ENCODE results near the gene PTH1R.

The PTH1R gene

GRCh38 chr3:46859001-46859710, 18.4 kb upstream of the PTH1R start:
- CTCF ChIA-PET: no interaction called here

DNA sequence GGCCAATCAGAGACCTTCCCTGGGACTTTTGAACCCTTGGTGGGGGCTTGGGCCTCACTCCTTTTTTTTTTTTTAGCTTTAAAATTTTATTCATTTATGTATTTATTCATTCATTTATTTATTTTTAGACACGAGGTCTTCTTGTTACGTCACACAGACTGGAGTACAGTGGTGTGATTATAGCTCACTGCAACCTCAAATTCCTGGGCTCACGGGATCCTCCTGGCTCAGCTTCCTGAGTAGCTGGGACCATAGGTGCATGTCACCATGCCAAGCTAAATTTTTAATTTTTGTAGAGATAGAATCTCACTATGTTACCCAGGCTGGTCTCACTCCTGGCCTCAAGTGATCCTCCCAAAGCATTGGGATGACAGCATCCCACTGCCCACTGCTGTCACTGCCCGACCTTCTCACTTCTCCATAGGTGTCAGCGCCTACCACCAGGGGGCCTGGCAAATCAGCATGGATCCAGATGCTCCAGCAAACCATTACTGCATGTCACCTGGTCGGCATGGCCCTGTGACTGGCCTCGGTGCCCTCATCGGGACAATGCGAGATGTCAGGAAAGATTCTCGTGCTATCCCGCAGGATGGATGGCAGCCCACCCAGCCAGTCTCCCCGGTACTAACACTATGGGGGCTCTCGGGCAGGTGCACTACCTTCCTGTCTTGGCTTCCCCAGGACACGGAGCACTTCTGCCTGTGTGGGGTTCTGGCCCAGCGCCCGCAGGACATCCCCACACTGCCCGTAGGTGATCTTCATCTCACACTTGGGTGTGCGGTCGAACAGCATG, 17.3 kb upstream of the PTH1R start:
- DNase-seq (ENCODE audit: low spot score): no peak
- CTCF ChIA-PET: interaction anchor here (0.6 kb wide), 1 partner anchor 11 kb away, joined by 3 read pairs; no protein-coding TSS in a partner anchor
- POLR2A ChIA-PET (ENCODE audit: low non-redundant PET): interaction anchor here (0.7 kb wide), 1 partner anchor 94 kb away, joined by 3 read pairs; no protein-coding TSS in a partner anchor
- H3K27ac ChIP-seq: no peak overlapping the region
- TF ChIP-seq, protein P1, sequence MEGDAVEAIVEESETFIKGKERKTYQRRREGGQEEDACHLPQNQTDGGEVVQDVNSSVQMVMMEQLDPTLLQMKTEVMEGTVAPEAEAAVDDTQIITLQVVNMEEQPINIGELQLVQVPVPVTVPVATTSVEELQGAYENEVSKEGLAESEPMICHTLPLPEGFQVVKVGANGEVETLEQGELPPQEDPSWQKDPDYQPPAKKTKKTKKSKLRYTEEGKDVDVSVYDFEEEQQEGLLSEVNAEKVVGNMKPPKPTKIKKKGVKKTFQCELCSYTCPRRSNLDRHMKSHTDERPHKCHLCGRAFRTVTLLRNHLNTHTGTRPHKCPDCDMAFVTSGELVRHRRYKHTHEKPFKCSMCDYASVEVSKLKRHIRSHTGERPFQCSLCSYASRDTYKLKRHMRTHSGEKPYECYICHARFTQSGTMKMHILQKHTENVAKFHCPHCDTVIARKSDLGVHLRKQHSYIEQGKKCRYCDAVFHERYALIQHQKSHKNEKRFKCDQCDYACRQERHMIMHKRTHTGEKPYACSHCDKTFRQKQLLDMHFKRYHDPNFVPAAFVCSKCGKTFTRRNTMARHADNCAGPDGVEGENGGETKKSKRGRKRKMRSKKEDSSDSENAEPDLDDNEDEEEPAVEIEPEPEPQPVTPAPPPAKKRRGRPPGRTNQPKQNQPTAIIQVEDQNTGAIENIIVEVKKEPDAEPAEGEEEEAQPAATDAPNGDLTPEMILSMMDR (conservative IDR thresholded peaks at IDR 0.05; ENCODE audit: low read depth): no peak

More at GRCh38 chr3:46859001-46859710, 18.4 kb upstream of the PTH1R start:
- POLR2A ChIA-PET (ENCODE audit: low non-redundant PET): no interaction called here
- DNase-seq (ENCODE audit: low spot score): no peak
- no peak overlapping the region for H3K27ac ChIP-seq
- TF ChIP-seq, protein P1 (conservative IDR thresholded peaks at IDR 0.05; ENCODE audit: low read depth): no peak

GRCh38 chr3:46860810-46861604, 16.5 kb upstream of the PTH1R start:
- ChIA-PET POLR2A (ENCODE audit: low non-redundant PET) (no interaction called here), CTCF (no interaction called here)
- TF ChIP-seq, protein P1 (conservative IDR thresholded peaks at IDR 0.05; ENCODE audit: low read depth): no peak
- DNase-seq (ENCODE audit: low spot score): no peak
- no peak overlapping the region for H3K27ac ChIP-seq

- no peak for DNase-seq (ENCODE audit: low spot score)
Measured at GRCh38 chr3:46861605-46862368, 15.7 kb upstream of the PTH1R start.

DNA sequence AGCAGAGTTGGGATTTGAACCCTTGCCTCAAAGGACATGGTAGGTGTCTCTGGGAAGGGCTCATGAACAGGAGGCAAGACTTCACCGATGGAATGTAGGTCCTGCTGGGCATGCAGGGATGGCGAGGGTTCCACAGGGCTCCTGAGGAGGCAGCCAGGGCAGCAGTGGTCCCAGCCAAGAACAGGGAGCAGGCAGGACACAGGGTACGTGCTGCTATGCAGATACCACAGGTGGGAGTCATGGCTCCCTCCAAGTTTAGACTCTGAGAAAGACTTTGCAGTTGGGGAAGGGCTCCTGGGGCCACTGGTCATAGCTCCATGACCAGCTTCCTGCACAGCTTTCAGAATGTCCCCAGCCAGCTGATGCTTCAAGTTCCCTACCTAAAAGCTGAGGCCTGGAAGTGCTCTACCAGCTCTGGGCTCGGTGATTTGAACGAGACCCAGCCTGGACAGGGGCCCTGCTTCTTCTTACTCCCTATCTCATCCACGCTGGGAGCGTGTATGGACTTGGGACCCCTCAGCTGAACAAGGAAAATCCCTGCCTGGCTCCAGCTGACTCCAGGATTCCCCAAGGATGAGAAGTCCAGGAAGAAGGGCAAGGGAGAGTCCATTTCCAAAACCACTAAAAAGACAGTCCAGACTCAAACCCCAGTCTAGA, 15.0 kb upstream of the PTH1R start:
- no peak overlapping the region for H3K27ac ChIP-seq
- no peak for DNase-seq (ENCODE audit: low spot score)
- ChIA-PET CTCF (interaction anchor here (0.6 kb wide), 1 partner anchor 354 kb away, joined by 3 read pairs; no protein-coding TSS in a partner anchor), POLR2A (ENCODE audit: low non-redundant PET) (no interaction called here)
- TF ChIP-seq, protein P1 (conservative IDR thresholded peaks at IDR 0.05; ENCODE audit: low read depth): no peak

More at GRCh38 chr3:46861605-46862368, 15.7 kb upstream of the PTH1R start:
- POLR2A ChIA-PET (ENCODE audit: low non-redundant PET): no interaction called here
- CTCF ChIA-PET: no interaction called here
- no peak overlapping the region for H3K27ac ChIP-seq
- TF ChIP-seq, protein P1 (conservative IDR thresholded peaks at IDR 0.05; ENCODE audit: low read depth): no peak

All from RWPE1 (cell line).